Keratinocyte (primary cell): ENCODE results near the gene OR5A1. TPM values are rescaled to one million over a fixed set of nuclear protein-coding genes. Genes with fewer than 3 reads are reported as not detected.

Experiments used
- DNase-seq: peaks from one replicate; pipeline ENCODE4 v3.0.0-alpha.2; 2011; ENCODE audit warnings: low read depth, missing footprints, low spot score
- FAIRE-seq: peaks from 2 replicates; lab custom pipeline; 2011; peaks lifted over from hg19 to GRCh38; lab: Jason Lieb, UNC
- H2AFZ ChIP-seq: 2 replicates; pipeline ENCODE4 v1.6.0; 2012; ENCODE audit warnings: low read length, control low read depth, inconsistent platforms; ENCODE audit not compliant: control insufficient read depth
- H3K27ac ChIP-seq: 2 replicates; pipeline ENCODE4 v1.5.1; 2011; ENCODE audit warnings: low read length; ENCODE audit not compliant: control insufficient read depth, insufficient read depth
- H3K27me3 ChIP-seq: 3 replicates; pipeline ENCODE4 v1.6.0; 2011; ENCODE audit warnings: low read length; ENCODE audit not compliant: control insufficient read depth, insufficient read depth; ENCODE audit errors: extremely low read depth
- H3K36me3 ChIP-seq, 2 experiments: 2 replicates in 1 of 2; 3 replicates in 1 of 2; pipeline ENCODE4 v1.5.1; 2011; ENCODE audit warnings: low read length in 2 of 2, mild to moderate bottlenecking in 1 of 2; ENCODE audit not compliant: control insufficient read depth in 2 of 2, insufficient read depth in 2 of 2; ENCODE audit errors: extremely low read depth in 1 of 2
- H3K4me1 ChIP-seq: 3 replicates; pipeline ENCODE4 v1.5.1; 2011; ENCODE audit warnings: low read length; ENCODE audit not compliant: control insufficient read depth, insufficient read depth; ENCODE audit errors: extremely low read depth
- H3K4me2 ChIP-seq: 3 replicates; pipeline ENCODE4 v1.6.0; 2011; ENCODE audit warnings: low read depth, low read length; ENCODE audit not compliant: control insufficient read depth, insufficient read depth; ENCODE audit errors: extremely low read depth
- H3K4me3 ChIP-seq, 3 experiments: fragments of 200-600 bp in 1 of 3; sonication (generic) in 1 of 3; 2 replicates in 2 of 3; 3 replicates in 1 of 3; pipeline ENCODE4 v1.5.1; 2011 to 2016; ENCODE audit warnings: low read length in 3 of 3, mild to moderate bottlenecking in 3 of 3, control low read depth in 2 of 3, inconsistent platforms in 1 of 3, low read depth in 1 of 3, mixed read lengths in 1 of 3, mixed run types in 1 of 3, moderate library complexity in 1 of 3; ENCODE audit not compliant: control insufficient read depth in 2 of 3, insufficient read depth in 2 of 3; ENCODE audit errors: extremely low read depth in 1 of 3
- H3K79me2 ChIP-seq: 2 replicates; pipeline ENCODE4 v1.6.0; 2012; ENCODE audit warnings: low read length; ENCODE audit not compliant: control insufficient read depth, insufficient read depth
- H3K9ac ChIP-seq: 3 replicates; pipeline ENCODE4 v1.6.0; 2011; ENCODE audit warnings: low read length; ENCODE audit not compliant: control insufficient read depth, insufficient read depth; ENCODE audit errors: extremely low read depth
- H3K9me1 ChIP-seq: 3 replicates; pipeline ENCODE4 v1.6.0; 2011; ENCODE audit warnings: low read length; ENCODE audit not compliant: control insufficient read depth, insufficient read depth; ENCODE audit errors: extremely low read depth
- H3K9me3 ChIP-seq: 2 replicates; pipeline ENCODE4 v1.5.1; 2012; ENCODE audit warnings: low read depth, low read length; ENCODE audit not compliant: control insufficient read depth
- H4K20me1 ChIP-seq: 3 replicates; pipeline ENCODE4 v1.6.0; 2011; ENCODE audit warnings: low read length; ENCODE audit not compliant: control insufficient read depth, insufficient read depth; ENCODE audit errors: extremely low read depth
- CTCF ChIP-seq, 3 experiments: IDR thresholded peaks in 1 of 3; conservative IDR thresholded peaks in 1 of 3; optimal IDR thresholded peaks in 1 of 3; 2 replicates in 2 of 3; 3 replicates in 1 of 3; pipeline versions ENCODE3 to v1.5.1; 2011; ENCODE audit warnings: low read length in 3 of 3, mild to moderate bottlenecking in 3 of 3, moderate library complexity in 2 of 3, control low read depth in 1 of 3, inconsistent platforms in 1 of 3; ENCODE audit not compliant: insufficient read depth in 2 of 3; ENCODE audit errors: extremely low read depth in 1 of 3
- EZH2 ChIP-seq: IDR thresholded peaks from one replicate; pipeline ENCODE4 v1.6.1; 2012; ENCODE audit warnings: inconsistent platforms, mild to moderate bottlenecking, low read length, moderate library complexity
- dilution Hi-C: fragments of 300-500 bp; cut with MboI; formaldehyde crosslinking; loops from one replicate; pipeline ENCODE4 v1.7.0; 2020; ENCODE audit warnings: low sequenced_read_pairs; ENCODE audit not compliant: extremely low pct_ligation_motif_present
- polyA plus RNA-seq, 5 experiments: library from polyadenylated mRNA; depleted of rRNA in 3 of 5; stranded (reverse) in 3 of 5; stranded (forward) in 1 of 5; unstranded in 1 of 5; fragments of >200 nt; gene quantifications; 1 replicate in 1 of 5; 2 replicates in 3 of 5; 3 replicates in 1 of 5; pipeline versions ENCODE4 v1.2.1 to v1.2.3, GENCODE V29; 2011 to 2012; ENCODE audit warnings: missing spikeins in 2 of 5, low read depth in 1 of 5, low replicate concordance in 1 of 5

Gene OR5A1
- polyA plus RNA-seq, 1 donor (not counting 4 experiments of a cell fraction or from before 2014, with no cell fraction given): not detected

DNA sequence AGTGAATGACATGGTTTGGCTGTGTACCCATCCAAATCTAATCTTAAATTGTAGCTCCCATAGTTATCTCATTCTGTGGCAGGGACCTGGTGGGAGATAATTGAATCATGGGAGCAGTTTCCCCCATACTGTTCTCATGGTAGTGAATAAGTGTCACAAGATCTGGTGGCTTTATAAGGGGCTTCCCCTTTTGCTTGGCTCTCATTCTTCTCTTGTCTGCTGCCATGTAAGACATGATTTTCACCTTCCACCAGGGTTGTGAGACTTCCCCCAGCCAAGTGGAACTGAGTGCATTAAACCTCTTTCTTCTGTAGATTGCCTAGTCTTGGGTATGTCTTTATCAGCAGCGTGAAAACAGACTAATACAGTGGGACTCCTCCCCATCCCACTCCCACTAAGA lies 21.2 kb upstream of the OR5A1 start:
- no peak overlapping the region for H3K27ac ChIP-seq
- DNase-seq (no peak), FAIRE-seq (no peak)
- no peaks in the 10 kb centered on the region for H3K4me1 ChIP-seq
- no peak overlapping the region for H2AFZ ChIP-seq
- no peak overlapping the region for H3K4me3 ChIP-seq
- no peaks in the 10 kb centered on the region for H3K36me3 ChIP-seq
- no peaks in the 10 kb centered on the region for H3K27me3 ChIP-seq
- no peaks in the 10 kb centered on the region for H4K20me1 ChIP-seq
- dilution Hi-C loops: no loop called here
- no peaks in the 10 kb centered on the region for H3K9me3 ChIP-seq
- no peak overlapping the region for H3K9ac ChIP-seq
- H3K9me1 ChIP-seq: no peaks in the 10 kb centered on the region
- H3K79me2 ChIP-seq: no peaks in the 10 kb centered on the region
- H3K4me2 ChIP-seq: no peak overlapping the region
- no peak for TF ChIP-seq CTCF (optimal IDR thresholded peaks at IDR 0.05 in 1 of 3, IDR thresholded peaks at IDR 0.05 in 1 of 3, conservative IDR thresholded peaks at IDR 0.05 in 1 of 3; ENCODE audit: extremely low read depth in 1 of 3, insufficient read depth in 2 of 3, low read length in 3 of 3)
- no peak for TF ChIP-seq EZH2

GRCh38 chr11:59416613-59417012 lies 19.7 kb upstream of the OR5A1 start:
- no peak overlapping the region for H3K9ac ChIP-seq
- TF ChIP-seq CTCF (optimal IDR thresholded peaks at IDR 0.05 in 1 of 3, IDR thresholded peaks at IDR 0.05 in 1 of 3, conservative IDR thresholded peaks at IDR 0.05 in 1 of 3; ENCODE audit: extremely low read depth in 1 of 3, insufficient read depth in 2 of 3, low read length in 3 of 3) (no peak), EZH2 (no peak)
- no peak overlapping the region for H3K27ac ChIP-seq
- no peaks in the 10 kb centered on the region for H3K9me3 ChIP-seq
- H3K9me1 ChIP-seq: no peaks in the 10 kb centered on the region
- no peaks in the 10 kb centered on the region for H3K4me1 ChIP-seq
- no peak overlapping the region for H3K4me3 ChIP-seq
- no peak for DNase-seq
- dilution Hi-C loops: no loop called here
- H3K27me3 ChIP-seq: no peaks in the 10 kb centered on the region
- H4K20me1 ChIP-seq: no peaks in the 10 kb centered on the region
- no peak for FAIRE-seq
- no peaks in the 10 kb centered on the region for H3K79me2 ChIP-seq
- H3K36me3 ChIP-seq: no peaks in the 10 kb centered on the region
- H2AFZ ChIP-seq: no peak overlapping the region
- no peak overlapping the region for H3K4me2 ChIP-seq
